ENCODE measurements around the gene DISP2. TPM values are rescaled to one million over a fixed set of nuclear protein-coding genes. Genes with fewer than 3 reads are reported as not detected.

The DISP2 gene
- total and polyA plus RNA-seq, 8 donors = 0.15 to 10.1 (median 0.58) TPM; not detected in 1

DNA sequence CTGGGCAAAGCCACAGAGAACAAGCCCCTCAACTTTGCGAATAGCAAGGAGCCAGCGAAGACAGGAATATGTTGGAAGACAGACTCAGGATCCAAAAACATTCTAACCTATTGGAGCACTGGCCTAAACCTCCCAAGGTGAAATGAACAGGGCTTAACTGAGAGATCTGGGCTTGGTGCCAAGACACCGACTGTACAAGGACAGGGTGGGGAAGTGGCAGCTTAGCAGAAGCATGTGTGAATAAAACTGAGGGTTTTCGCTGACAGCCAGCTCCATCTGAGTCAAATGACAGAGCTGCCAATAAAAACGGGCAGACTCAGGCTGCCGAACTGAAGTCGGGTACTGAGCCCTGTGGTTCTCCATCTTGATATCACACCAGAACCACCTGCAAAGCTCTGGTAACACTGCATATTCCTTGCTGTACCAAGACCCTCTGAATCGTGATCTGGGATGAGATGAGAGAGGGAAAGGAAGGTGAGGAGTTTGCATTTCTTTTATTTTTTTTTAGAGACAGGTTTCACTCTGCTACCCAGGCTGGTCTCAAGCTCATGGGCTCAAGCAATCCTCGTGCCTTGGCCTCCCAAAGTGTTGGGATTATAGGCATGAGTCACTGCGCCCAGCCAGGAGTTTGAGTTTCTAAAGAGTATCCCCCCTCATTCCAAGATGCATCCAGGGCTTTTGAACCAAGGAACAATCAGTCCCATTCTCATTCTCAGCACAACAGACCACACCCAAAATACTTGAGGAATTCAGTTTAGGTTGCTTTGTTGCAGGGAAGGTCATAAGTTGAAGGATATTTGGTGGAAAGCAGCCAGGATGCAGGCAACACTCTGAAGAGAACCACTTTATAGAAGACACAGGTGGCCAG, 44.3 kb upstream of the DISP2 start:
- Histone ChIP-seq H3K36me3 (no peaks in the 10 kb centered on the region), H3K27me3 (peaks cover 0 to 18% (median 0%) of the 10 kb centered on the region in 3 donors), H3K4me1 (peaks cover 0 to 24% (median 15%) of the 10 kb centered on the region in 4 donors), H3K9me3 (no peaks in the 10 kb centered on the region), H3K27ac (no peak overlapping the region), H3K4me3 (no peak overlapping the region)
- peak; percentile 87 to 89 for DNase-seq
- intact Hi-C loops (cut with DNase I; ENCODE audit: low total_unique reads) = no loop called here
- TF ChIP-seq EP300 (IDR thresholded peaks at IDR 0.05) (no peak), CTCF (IDR thresholded peaks at IDR 0.05) (no peak), POLR2AphosphoS5 (IDR thresholded peaks at IDR 0.05) (no peak), POLR2A (IDR thresholded peaks at IDR 0.05) (no peak)
- WGBS, 5 donors = 35 to 49% (median 36%) methylated on average over 10 of the region's 10 CpGs

DNA sequence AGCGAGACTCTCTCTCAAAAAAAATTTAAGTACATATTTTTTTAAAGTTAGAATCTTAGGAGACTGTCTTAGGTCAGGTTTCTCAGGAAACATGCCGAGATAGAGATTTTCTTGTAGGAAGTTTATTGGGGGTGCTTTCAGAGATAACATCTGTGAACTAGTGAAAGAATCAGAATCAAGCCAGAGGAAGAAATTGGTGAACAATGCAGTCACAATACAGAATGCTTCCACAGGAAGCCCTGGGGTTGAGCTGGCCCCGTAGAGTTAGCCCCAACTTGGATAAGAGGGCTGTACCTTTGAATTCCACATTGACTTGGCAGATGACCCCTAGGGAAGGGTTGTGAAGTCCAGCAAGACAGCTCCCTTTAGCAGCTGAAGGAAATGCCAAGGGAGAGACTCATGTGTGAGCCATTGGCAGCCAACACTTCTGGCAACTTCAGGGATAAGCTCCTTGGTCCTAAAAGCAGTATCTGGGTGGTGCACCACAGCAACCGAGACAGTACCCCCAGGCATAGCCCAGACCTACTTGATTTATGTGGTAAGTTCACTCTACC, 43.2 kb upstream of the DISP2 start:
- no peak for DNase-seq
- H3K4me1 ChIP-seq = peaks cover 0 to 14% (median 8%) of the 10 kb centered on the region in 4 donors
- 73 to 95% (median 83%) methylated on average over 4 of the region's 4 CpGs for whole genome bisulfite sequencing, 5 donors
- H3K27me3 ChIP-seq = peaks cover 0 to 18% (median 0%) of the 10 kb centered on the region in 3 donors
- no peaks in the 10 kb centered on the region for H3K36me3 ChIP-seq
- no peak overlapping the region for H3K4me3 ChIP-seq
- TF ChIP-seq POLR2AphosphoS5 (IDR thresholded peaks at IDR 0.05) (no peak), POLR2A (IDR thresholded peaks at IDR 0.05) (no peak), EP300 (IDR thresholded peaks at IDR 0.05) (no peak), CTCF (IDR thresholded peaks at IDR 0.05) (no peak)
- intact Hi-C loops (cut with DNase I; ENCODE audit: low total_unique reads) = no loop called here
- no peaks in the 10 kb centered on the region for H3K9me3 ChIP-seq
- H3K27ac ChIP-seq = no peak overlapping the region

- Histone ChIP-seq H3K9me3 (no peaks in the 10 kb centered on the region), H3K4me3 (no peak overlapping the region), H3K27me3 (peaks cover 0 to 5% (median 0%) of the 10 kb centered on the region in 3 donors), H3K27ac (no peak overlapping the region), H3K4me1 (peaks cover 0 to 21% (median 12%) of the 10 kb centered on the region in 4 donors), H3K36me3 (no peaks in the 10 kb centered on the region)
- WGBS, 5 donors = 79 to 95% (median 85%) methylated on average over 3 of the region's 3 CpGs
- DNase-seq = no peak
- TF ChIP-seq POLR2AphosphoS5 (IDR thresholded peaks at IDR 0.05) (no peak), EP300 (IDR thresholded peaks at IDR 0.05) (no peak), POLR2A (IDR thresholded peaks at IDR 0.05) (no peak), CTCF (IDR thresholded peaks at IDR 0.05) (no peak)
- intact Hi-C loops (cut with DNase I; ENCODE audit: low total_unique reads) = no loop called here
Observed at GRCh38 chr15:40316931-40317330, 41.1 kb upstream of the DISP2 start.

GRCh38 chr15:40317580-40317979, 40.4 kb upstream of the DISP2 start:
- TF ChIP-seq CTCF (IDR thresholded peaks at IDR 0.05) (no peak), POLR2A (IDR thresholded peaks at IDR 0.05) (no peak), EP300 (IDR thresholded peaks at IDR 0.05) (no peak), POLR2AphosphoS5 (IDR thresholded peaks at IDR 0.05) (no peak)
- DNase-seq = no peak
- H3K36me3 ChIP-seq = no peaks in the 10 kb centered on the region
- H3K27ac ChIP-seq = no peak overlapping the region
- 78 to 84% (median 81%) methylated on average over 4 of the region's 4 CpGs for WGBS, 5 donors
- no peak overlapping the region for H3K4me3 ChIP-seq
- H3K4me1 ChIP-seq = peaks cover 0 to 22% (median 13%) of the 10 kb centered on the region in 4 donors
- H3K9me3 ChIP-seq = no peaks in the 10 kb centered on the region
- H3K27me3 ChIP-seq = peaks cover 0 to 5% (median 0%) of the 10 kb centered on the region in 3 donors
- intact Hi-C loops (cut with DNase I; ENCODE audit: low total_unique reads) = no loop called here
